HepG2 (cell line): Measurements from ENCODE around the gene CALN1. TPM values are rescaled to one million over a fixed set of nuclear protein-coding genes. Genes with fewer than 3 reads are reported as not detected.

Experiments
- ATAC-seq: fragments of 200-7000 bp; cut with Tn5 transposase; 3 replicates; pipeline ENCODE4 v1.9.1; 2020; ENCODE audit warnings: mild to moderate bottlenecking, moderate library complexity
- BruUV-seq: library from RNA; stranded (reverse); fragments of 400-500 nt; replicated peaks from 2 replicates; lab custom pipeline; 2021; lab: Mats Ljungman, UMichigan
- CTCF ChIA-PET: fragments of 300-600 bp; formaldehyde crosslinking; extraction: SDS; loops from one replicate; lab custom pipeline; 2021; ENCODE audit warnings: low total read pairs, inconsistent platforms, low intra/inter-chr PET ratio; lab: Yijun Ruan, JAX
- POLR2A ChIA-PET: fragments of 350-600 bp; sonication (Branson Sonifier 250); formaldehyde crosslinking; loops from one replicate; lab custom pipeline; 2020; ENCODE audit warnings: antibody characterized with exemption, inconsistent platforms; lab: Yijun Ruan, JAX
- DNase-seq: peaks from one replicate; pipeline ENCODE4 v3.0.0-alpha.2; 2015; ENCODE audit warnings: low spot score
- FAIRE-seq: peaks from 3 replicates; lab custom pipeline; 2011; peaks lifted over from hg19 to GRCh38; lab: Jason Lieb, UNC
- H2AFZ ChIP-seq: one replicate; pipeline ENCODE4 v1.6.1; 2011; ENCODE audit warnings: low read length, inconsistent platforms
- H3K27ac ChIP-seq: fragments of 300-600 bp; 3 replicates; pipeline ENCODE4 v1.8.0; 2011; ENCODE audit warnings: mixed run types, mild to moderate bottlenecking, mixed read lengths, low read length, inconsistent platforms; ENCODE audit not compliant: insufficient read depth; ENCODE audit errors: extremely low read length
- H3K27me3 ChIP-seq, 2 experiments: fragments of 200-600 bp in 1 of 2; 2 replicates in 1 of 2; 3 replicates in 1 of 2; pipeline versions ENCODE4 v1.6.0 to v1.8.0; 2011; ENCODE audit warnings: low read length in 2 of 2, mild to moderate bottlenecking in 2 of 2, moderate library complexity in 2 of 2, inconsistent platforms in 1 of 2; ENCODE audit not compliant: insufficient read depth in 2 of 2, control insufficient read depth in 1 of 2
- H3K36me3 ChIP-seq, 2 experiments: fragments of 200-600 bp in 1 of 2; replicated peaks in 1 of 2; 2 replicates in 1 of 2; 3 replicates in 1 of 2; pipeline versions ENCODE4 v1.5.1 to v1.8.0; 2011; ENCODE audit warnings: low read length in 2 of 2, inconsistent platforms in 1 of 2; ENCODE audit not compliant: insufficient read depth in 2 of 2, control insufficient read depth in 1 of 2
- H3K4me1 ChIP-seq: 2 replicates; pipeline ENCODE4 v1.5.1; 2012; ENCODE audit warnings: low read length, inconsistent platforms; ENCODE audit not compliant: insufficient read depth
- H3K4me2 ChIP-seq: 2 replicates; pipeline ENCODE4 v1.6.0; 2011; ENCODE audit warnings: low read depth, low read length, inconsistent platforms
- H3K4me3 ChIP-seq, 3 experiments: fragments of 200-600 bp in 1 of 3; sonication (generic), shearing (Covaris generic) in 1 of 3; replicated peaks in 1 of 3; 2 replicates each; pipeline ENCODE4 v1.5.1; 2011 to 2016; ENCODE audit warnings: low read length in 3 of 3, inconsistent platforms in 2 of 3, low read depth in 2 of 3, mild to moderate bottlenecking in 2 of 3, control low read depth in 1 of 3, mixed read lengths in 1 of 3; ENCODE audit not compliant: insufficient read depth in 1 of 3
- H3K79me2 ChIP-seq: one replicate; pipeline ENCODE4 v1.6.1; 2011; ENCODE audit warnings: low read length, inconsistent platforms; ENCODE audit not compliant: insufficient read depth
- H3K9ac ChIP-seq: 2 replicates; pipeline ENCODE4 v1.6.0; 2011; ENCODE audit warnings: mild to moderate bottlenecking, low read depth, low read length, inconsistent platforms; ENCODE audit not compliant: insufficient read depth
- H3K9me3 ChIP-seq: 2 replicates; pipeline ENCODE4 v1.5.1; 2012; ENCODE audit warnings: mild to moderate bottlenecking, low read length
- H4K20me1 ChIP-seq: 2 replicates; pipeline ENCODE4 v1.6.0; 2011; ENCODE audit warnings: inconsistent platforms, mild to moderate bottlenecking, low read length, moderate library complexity; ENCODE audit not compliant: insufficient read depth
- KAT2B ChIP-seq: fragments of 150-350 bp; IDR thresholded peaks from 2 replicates; pipeline ENCODE4 v1.6.1; 2014; ENCODE audit warnings: low read depth, low read length, borderline replicate concordance
- KLF6 ChIP-seq: IDR thresholded peaks from 2 replicates; pipeline ENCODE4 v1.8.0; 2016; ENCODE audit warnings: missing biosample characterization, missing genetic modification reagents
- SMARCC2 ChIP-seq: fragments of 450-650 bp; IDR thresholded peaks from 2 replicates; pipeline ENCODE4 v1.6.1; 2017; ENCODE audit warnings: antibody characterized with exemption, mild to moderate bottlenecking
- ZFAT ChIP-seq: sonication (generic); formaldehyde crosslinking; conservative IDR thresholded peaks from 2 replicates; pipeline ENCODE4 v1.8.1; 2023; ENCODE audit warnings: missing genetic modification reagents, inconsistent platforms
- ZNF260 ChIP-seq: sonication (generic); formaldehyde crosslinking; IDR thresholded peaks from 2 replicates; pipeline ENCODE4 v1.4.0; 2020; ENCODE audit warnings: missing genetic modification reagents, low read depth, mild to moderate bottlenecking, borderline replicate concordance
- ZNF30 ChIP-seq: sonication (generic); formaldehyde crosslinking; IDR thresholded peaks from 2 replicates; pipeline ENCODE4 v1.5.0; 2020; ENCODE audit warnings: mild to moderate bottlenecking, missing genetic modification reagents
- ZNF891 ChIP-seq: sonication (generic); formaldehyde crosslinking; IDR thresholded peaks from 2 replicates; pipeline ENCODE4 v1.5.0; 2020; ENCODE audit warnings: mild to moderate bottlenecking, missing genetic modification reagents
- WGBS: methylation state at CpG from one replicate; pipeline ENCODE4 v1.1.6; 2017; ENCODE audit warnings: low lambda C conversion rate; 5-methylcytosine and 5-hydroxymethylcytosine counted together
- in situ Hi-C: cut with HindIII; loops from 2 replicates; pipeline ENCODE4 v1.10.0; 2017; ENCODE audit warnings: low pct_unique_long_range_greater_than_20kb; ENCODE audit not compliant: extremely low pct_ligation_motif_present
- intact Hi-C: fragments of 100-400 bp; cut with micrococcal nuclease; formaldehyde crosslinking; loops from one replicate; pipeline ENCODE4 v1.10.0; 2022; ENCODE audit not compliant: unreplicated experiment
- polyA plus RNA-seq, 8 experiments: library from polyadenylated mRNA; depleted of rRNA in 3 of 8; stranded (reverse) in 7 of 8; unstranded in 1 of 8; fragments of >200 nt; fragmentation: Illumina TruSeq in 4 of 8; extraction: Trizol in 4 of 8; gene quantifications; 2 replicates each; pipeline versions ENCODE4 v1.2.1 to v1.2.3, GENCODE V29; 2011 to 2016; ENCODE audit warnings: low read depth in 4 of 8, missing spikeins in 1 of 8, mixed read lengths in 1 of 8; ENCODE audit not compliant: insufficient read depth in 1 of 8
- total RNA-seq, 5 experiments: library from RNA; depleted of rRNA; stranded (reverse); fragments of >200 nt; fragmentation: Illumina TruSeq; extraction: Trizol; gene quantifications; 2 replicates each; pipeline ENCODE4 v1.2.3, GENCODE V29; 2016; ENCODE audit warnings: low read depth in 1 of 5
- TF ChIP-seq, protein P1 (sequence below): IDR thresholded peaks from 2 replicates; pipeline ENCODE4 v1.6.1; 2012; ENCODE audit warnings: low read depth, low read length, improper control_type of control experiment
- TF ChIP-seq, protein P2 (sequence below): sonication (generic); formaldehyde crosslinking; IDR thresholded peaks from 2 replicates; pipeline ENCODE4 v1.4.0; 2020; ENCODE audit warnings: missing genetic modification reagents

Gene CALN1
- total and polyA plus RNA-seq, 2 of the 13 experiments (the other 11 are each of a cell fraction or from before 2014, with no cell fraction given): not detected

DNA sequence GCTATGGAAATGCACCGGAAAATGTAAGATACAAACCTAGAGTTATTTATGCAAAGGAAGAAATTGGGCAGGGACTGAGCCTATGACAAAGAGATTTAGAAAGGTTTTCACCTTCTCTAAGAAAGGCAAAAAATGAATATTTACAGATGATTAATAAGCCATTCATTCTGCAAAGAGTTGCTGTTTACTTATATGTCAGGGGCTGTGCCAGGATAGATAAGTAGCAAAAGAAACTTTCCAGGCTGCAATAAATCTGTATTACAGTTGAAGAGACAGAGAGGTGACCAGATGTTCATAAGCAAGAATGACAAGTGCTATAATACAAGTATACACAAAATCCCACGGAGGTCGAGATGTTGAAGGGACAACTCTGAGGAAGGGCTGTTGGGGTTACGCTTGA, 299.6 kb downstream of the CALN1 start:
- CTCF ChIA-PET: no interaction called here
- FAIRE-seq (no peak), DNase-seq (no peak), ATAC-seq (no peak)
- TF ChIP-seq ZNF891 (CRISPR knock-in tag) (no peak), KAT2B (no peak), ZFAT (no peak), KLF6 (CRISPR knock-in tag) (no peak), SMARCC2 (no peak), ZNF30 (CRISPR knock-in tag) (no peak), ZNF260 (CRISPR knock-in tag) (no peak)
- TF ChIP-seq, protein P1, sequence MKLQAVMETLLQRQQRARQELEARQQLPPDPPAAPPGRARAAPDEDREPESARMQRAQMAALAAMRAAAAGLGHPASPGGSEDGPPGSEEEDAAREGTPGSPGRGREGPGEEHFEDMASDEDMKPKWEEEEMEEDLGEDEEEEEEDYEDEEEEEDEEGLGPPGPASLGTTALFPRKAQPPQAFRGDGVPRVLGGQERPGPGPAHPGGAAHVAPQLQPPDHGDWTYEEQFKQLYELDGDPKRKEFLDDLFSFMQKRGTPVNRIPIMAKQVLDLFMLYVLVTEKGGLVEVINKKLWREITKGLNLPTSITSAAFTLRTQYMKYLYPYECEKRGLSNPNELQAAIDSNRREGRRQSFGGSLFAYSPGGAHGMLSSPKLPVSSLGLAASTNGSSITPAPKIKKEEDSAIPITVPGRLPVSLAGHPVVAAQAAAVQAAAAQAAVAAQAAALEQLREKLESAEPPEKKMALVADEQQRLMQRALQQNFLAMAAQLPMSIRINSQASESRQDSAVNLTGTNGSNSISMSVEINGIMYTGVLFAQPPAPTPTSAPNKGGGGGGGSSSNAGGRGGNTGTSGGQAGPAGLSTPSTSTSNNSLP: no peak
- TF ChIP-seq, protein P2, sequence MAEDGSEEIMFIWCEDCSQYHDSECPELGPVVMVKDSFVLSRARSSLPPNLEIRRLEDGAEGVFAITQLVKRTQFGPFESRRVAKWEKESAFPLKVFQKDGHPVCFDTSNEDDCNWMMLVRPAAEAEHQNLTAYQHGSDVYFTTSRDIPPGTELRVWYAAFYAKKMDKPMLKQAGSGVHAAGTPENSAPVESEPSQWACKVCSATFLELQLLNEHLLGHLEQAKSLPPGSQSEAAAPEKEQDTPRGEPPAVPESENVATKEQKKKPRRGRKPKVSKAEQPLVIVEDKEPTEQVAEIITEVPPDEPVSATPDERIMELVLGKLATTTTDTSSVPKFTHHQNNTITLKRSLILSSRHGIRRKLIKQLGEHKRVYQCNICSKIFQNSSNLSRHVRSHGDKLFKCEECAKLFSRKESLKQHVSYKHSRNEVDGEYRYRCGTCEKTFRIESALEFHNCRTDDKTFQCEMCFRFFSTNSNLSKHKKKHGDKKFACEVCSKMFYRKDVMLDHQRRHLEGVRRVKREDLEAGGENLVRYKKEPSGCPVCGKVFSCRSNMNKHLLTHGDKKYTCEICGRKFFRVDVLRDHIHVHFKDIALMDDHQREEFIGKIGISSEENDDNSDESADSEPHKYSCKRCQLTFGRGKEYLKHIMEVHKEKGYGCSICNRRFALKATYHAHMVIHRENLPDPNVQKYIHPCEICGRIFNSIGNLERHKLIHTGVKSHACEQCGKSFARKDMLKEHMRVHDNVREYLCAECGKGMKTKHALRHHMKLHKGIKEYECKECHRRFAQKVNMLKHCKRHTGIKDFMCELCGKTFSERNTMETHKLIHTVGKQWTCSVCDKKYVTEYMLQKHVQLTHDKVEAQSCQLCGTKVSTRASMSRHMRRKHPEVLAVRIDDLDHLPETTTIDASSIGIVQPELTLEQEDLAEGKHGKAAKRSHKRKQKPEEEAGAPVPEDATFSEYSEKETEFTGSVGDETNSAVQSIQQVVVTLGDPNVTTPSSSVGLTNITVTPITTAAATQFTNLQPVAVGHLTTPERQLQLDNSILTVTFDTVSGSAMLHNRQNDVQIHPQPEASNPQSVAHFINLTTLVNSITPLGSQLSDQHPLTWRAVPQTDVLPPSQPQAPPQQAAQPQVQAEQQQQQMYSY (CRISPR knock-in tag): no peak
- Histone ChIP-seq H2AFZ (no peak overlapping the region), H3K4me3 (no peak overlapping the region), H3K9ac (no peak overlapping the region), H3K4me2 (no peak overlapping the region), H3K27ac (no peak overlapping the region), H3K27me3 (no peaks in the 10 kb centered on the region; a peak in 1 of 5 replicates), H3K79me2 (no peaks in the 10 kb centered on the region), H3K4me1 (no peaks in the 10 kb centered on the region), H3K9me3 (peaks cover 12% of the 10 kb centered on the region), H4K20me1 (no peaks in the 10 kb centered on the region), H3K36me3 (no peaks in the 10 kb centered on the region)
- in situ Hi-C loops: no loop called here
- 10% methylated on average over 4 of the region's 4 CpGs for WGBS
- POLR2A ChIA-PET: no interaction called here
- intact Hi-C loops: no loop called here
- no TSS peak for BruUV-seq
